Measurements from ENCODE around the gene PDE6C. TPM values are rescaled to one million over a fixed set of nuclear protein-coding genes. Genes with fewer than 3 reads are reported as not detected.

The PDE6C gene
- polyA plus RNA-seq, 1 donor (not counting 4 experiments of a cell fraction or from before 2014, with no cell fraction given), result not detected

DNA sequence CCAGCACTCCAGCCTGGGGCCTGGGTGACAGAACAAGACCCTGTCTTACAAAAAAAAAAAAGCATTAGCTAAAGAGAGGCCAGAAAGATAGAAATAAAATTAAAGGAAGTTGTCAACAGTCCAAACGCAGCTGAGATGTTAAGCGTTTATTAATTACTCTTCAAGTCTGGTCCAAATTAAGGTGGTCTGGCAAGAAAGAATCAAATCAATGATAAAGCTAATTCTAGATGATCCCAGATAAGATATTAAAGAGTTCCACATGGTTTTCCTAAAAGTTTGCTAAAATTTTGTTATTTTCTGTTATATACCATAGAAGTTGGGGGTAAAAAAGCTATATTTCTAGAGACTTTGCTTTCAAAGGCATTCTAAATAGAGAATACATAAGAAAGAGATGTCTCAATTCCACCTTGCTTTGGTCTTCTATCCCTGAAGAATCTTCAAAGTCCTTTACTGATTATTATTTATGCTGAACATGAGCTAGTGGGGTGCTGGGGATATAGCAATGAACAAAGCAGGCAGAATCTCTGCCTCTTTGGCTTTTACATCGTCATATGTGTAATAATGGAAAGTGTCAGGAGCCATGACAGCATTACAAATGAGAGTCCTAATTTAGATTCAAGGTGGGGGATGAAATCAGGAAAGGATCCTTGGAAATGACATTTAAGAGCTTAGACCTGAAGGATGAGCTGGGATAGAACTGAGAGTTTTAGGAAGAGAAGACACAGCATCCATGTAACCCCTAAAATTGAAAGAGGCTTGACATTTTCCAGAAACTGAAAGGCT is 66.7 kb downstream of the PDE6C start:
- H3K4me3 ChIP-seq (ENCODE audit: control insufficient read depth in 2 of 3, extremely low read depth in 1 of 3, insufficient read depth in 2 of 3, low read depth in 1 of 3, low read length in 3 of 3), result no peak overlapping the region
- H3K27me3 ChIP-seq (ENCODE audit: control insufficient read depth, extremely low read depth, insufficient read depth, low read length), result no peaks in the 10 kb centered on the region
- no peaks in the 10 kb centered on the region for H3K4me1 ChIP-seq (ENCODE audit: control insufficient read depth, extremely low read depth, insufficient read depth, low read length)
- no peaks in the 10 kb centered on the region for H3K9me1 ChIP-seq (ENCODE audit: control insufficient read depth, extremely low read depth, insufficient read depth, low read length)
- H3K9ac ChIP-seq (ENCODE audit: control insufficient read depth, extremely low read depth, insufficient read depth, low read length), result no peak overlapping the region
- no peaks in the 10 kb centered on the region for H4K20me1 ChIP-seq (ENCODE audit: control insufficient read depth, extremely low read depth, insufficient read depth, low read length)
- no peak overlapping the region for H3K27ac ChIP-seq (ENCODE audit: control insufficient read depth, insufficient read depth, low read length)
- H3K4me2 ChIP-seq (ENCODE audit: control insufficient read depth, extremely low read depth, insufficient read depth, low read depth, low read length), result no peak overlapping the region
- FAIRE-seq (no peak), DNase-seq (ENCODE audit: low read depth, low spot score) (no peak)
- H3K36me3 ChIP-seq (ENCODE audit: control insufficient read depth in 2 of 2, extremely low read depth in 1 of 2, insufficient read depth in 2 of 2, low read length in 2 of 2), result peaks cover 4 to 16% of the 10 kb centered on the region in 2 experiments
- no peaks in the 10 kb centered on the region for H3K79me2 ChIP-seq (ENCODE audit: control insufficient read depth, insufficient read depth, low read length)
- TF ChIP-seq, protein P1, sequence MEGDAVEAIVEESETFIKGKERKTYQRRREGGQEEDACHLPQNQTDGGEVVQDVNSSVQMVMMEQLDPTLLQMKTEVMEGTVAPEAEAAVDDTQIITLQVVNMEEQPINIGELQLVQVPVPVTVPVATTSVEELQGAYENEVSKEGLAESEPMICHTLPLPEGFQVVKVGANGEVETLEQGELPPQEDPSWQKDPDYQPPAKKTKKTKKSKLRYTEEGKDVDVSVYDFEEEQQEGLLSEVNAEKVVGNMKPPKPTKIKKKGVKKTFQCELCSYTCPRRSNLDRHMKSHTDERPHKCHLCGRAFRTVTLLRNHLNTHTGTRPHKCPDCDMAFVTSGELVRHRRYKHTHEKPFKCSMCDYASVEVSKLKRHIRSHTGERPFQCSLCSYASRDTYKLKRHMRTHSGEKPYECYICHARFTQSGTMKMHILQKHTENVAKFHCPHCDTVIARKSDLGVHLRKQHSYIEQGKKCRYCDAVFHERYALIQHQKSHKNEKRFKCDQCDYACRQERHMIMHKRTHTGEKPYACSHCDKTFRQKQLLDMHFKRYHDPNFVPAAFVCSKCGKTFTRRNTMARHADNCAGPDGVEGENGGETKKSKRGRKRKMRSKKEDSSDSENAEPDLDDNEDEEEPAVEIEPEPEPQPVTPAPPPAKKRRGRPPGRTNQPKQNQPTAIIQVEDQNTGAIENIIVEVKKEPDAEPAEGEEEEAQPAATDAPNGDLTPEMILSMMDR (optimal IDR thresholded peaks at IDR 0.05 in 1 of 3, IDR thresholded peaks at IDR 0.05 in 1 of 3, conservative IDR thresholded peaks at IDR 0.05 in 1 of 3; ENCODE audit: extremely low read depth in 1 of 3, insufficient read depth in 2 of 3, low read length in 3 of 3), result no peak
- no peak for TF ChIP-seq EZH2 (IDR thresholded peaks at IDR 0.05; ENCODE audit: low read length)
- H3K9me3 ChIP-seq (ENCODE audit: control insufficient read depth, low read depth, low read length), result no peaks in the 10 kb centered on the region
- no peak overlapping the region for H2AFZ ChIP-seq (ENCODE audit: control insufficient read depth, low read length)
- dilution Hi-C loops (cut with MboI; ENCODE audit: extremely low pct_ligation_motif_present, low sequenced_read_pairs), result no loop called here

DNA sequence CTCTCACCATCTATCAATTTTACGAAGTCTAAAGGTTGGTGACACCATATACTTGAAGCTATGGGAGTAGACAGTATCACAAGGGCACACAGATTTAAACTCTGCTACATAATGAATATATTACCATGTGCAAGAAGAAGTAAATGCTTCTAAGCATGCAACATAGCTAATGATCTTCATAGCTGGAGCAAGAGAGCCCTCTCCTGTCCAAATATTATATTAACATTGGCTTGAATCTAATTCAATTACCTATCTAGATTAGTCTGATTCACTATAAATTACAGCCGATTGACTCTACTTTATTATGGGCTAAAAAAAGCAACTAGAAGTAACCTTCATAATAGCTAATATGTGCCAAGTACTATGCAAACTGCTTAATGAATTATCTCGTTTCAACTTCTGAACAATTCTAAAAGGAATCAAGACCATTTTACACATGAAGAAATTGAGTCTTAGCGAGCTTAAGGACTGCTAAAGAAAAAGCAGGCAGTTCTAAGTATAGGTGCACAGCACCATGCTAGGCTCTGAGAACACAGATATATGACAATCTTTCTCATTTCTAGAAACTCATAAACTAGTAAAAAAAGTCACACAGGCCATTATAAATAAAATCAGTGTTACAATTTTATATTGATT is 68.2 kb downstream of the PDE6C start:
- H3K4me2 ChIP-seq (ENCODE audit: control insufficient read depth, extremely low read depth, insufficient read depth, low read depth, low read length), result no peak overlapping the region
- H3K27ac ChIP-seq (ENCODE audit: control insufficient read depth, insufficient read depth, low read length), result no peak overlapping the region
- DNase-seq (ENCODE audit: low read depth, low spot score) (no peak), FAIRE-seq (no peak)
- no peaks in the 10 kb centered on the region for H3K9me1 ChIP-seq (ENCODE audit: control insufficient read depth, extremely low read depth, insufficient read depth, low read length)
- H3K9me3 ChIP-seq (ENCODE audit: control insufficient read depth, low read depth, low read length), result no peaks in the 10 kb centered on the region
- H3K27me3 ChIP-seq (ENCODE audit: control insufficient read depth, extremely low read depth, insufficient read depth, low read length), result no peaks in the 10 kb centered on the region
- no peak overlapping the region for H3K9ac ChIP-seq (ENCODE audit: control insufficient read depth, extremely low read depth, insufficient read depth, low read length)
- dilution Hi-C loops (cut with MboI; ENCODE audit: extremely low pct_ligation_motif_present, low sequenced_read_pairs), result no loop called here
- H3K79me2 ChIP-seq (ENCODE audit: control insufficient read depth, insufficient read depth, low read length), result no peaks in the 10 kb centered on the region
- H3K4me1 ChIP-seq (ENCODE audit: control insufficient read depth, extremely low read depth, insufficient read depth, low read length), result no peaks in the 10 kb centered on the region
- H4K20me1 ChIP-seq (ENCODE audit: control insufficient read depth, extremely low read depth, insufficient read depth, low read length), result no peaks in the 10 kb centered on the region
- H3K4me3 ChIP-seq (ENCODE audit: control insufficient read depth in 2 of 3, extremely low read depth in 1 of 3, insufficient read depth in 2 of 3, low read depth in 1 of 3, low read length in 3 of 3), result no peak overlapping the region
- no peak for TF ChIP-seq EZH2 (IDR thresholded peaks at IDR 0.05; ENCODE audit: low read length)
- TF ChIP-seq, protein P1 (optimal IDR thresholded peaks at IDR 0.05 in 1 of 3, IDR thresholded peaks at IDR 0.05 in 1 of 3, conservative IDR thresholded peaks at IDR 0.05 in 1 of 3; ENCODE audit: extremely low read depth in 1 of 3, insufficient read depth in 2 of 3, low read length in 3 of 3), result peak in 1 of 3 experiments; percentile 23
- H2AFZ ChIP-seq (ENCODE audit: control insufficient read depth, low read length), result no peak overlapping the region
- H3K36me3 ChIP-seq (ENCODE audit: control insufficient read depth in 2 of 2, extremely low read depth in 1 of 2, insufficient read depth in 2 of 2, low read length in 2 of 2), result peaks cover 2 to 15% of the 10 kb centered on the region in 2 experiments
